GM04504 (cell line): Measurements from ENCODE around the gene ANO1.

ENCODE experiments used
- DNase-seq: peaks from one replicate; pipeline ENCODE4 v3.0.0-alpha.2; 2012; ENCODE audit warnings: low read depth

ANO1 gene

GRCh38 chr11:70138403-70138802, 60.3 kb downstream of the ANO1 start:
- no peak for DNase-seq

- DNase-seq: no peak
These were observed 61.8 kb downstream of the ANO1 start for GRCh38 chr11:70139785-70140410.

GRCh38 chr11:70140711-70141485, 62.8 kb downstream of the ANO1 start:
- DNase-seq: no peak

GRCh38 chr11:70141486-70142220, 63.5 kb downstream of the ANO1 start:
- no peak for DNase-seq

GRCh38 chr11:70142221-70142875, 64.2 kb downstream of the ANO1 start:
- no peak for DNase-seq

GRCh38 chr11:70144262-70144661, 66.1 kb downstream of the ANO1 start:
- no peak for DNase-seq

GRCh38 chr11:70145071-70145470, 67.0 kb downstream of the ANO1 start:
- DNase-seq: no peak

GRCh38 chr11:70145841-70146240, 67.7 kb downstream of the ANO1 start:
- DNase-seq: no peak

GRCh38 chr11:70146299-70146698, 68.2 kb downstream of the ANO1 start:
- no peak for DNase-seq

- no peak for DNase-seq
These were observed 68.9 kb downstream of the ANO1 start for GRCh38 chr11:70146895-70147520.

GRCh38 chr11:70147668-70148067, 69.6 kb downstream of the ANO1 start:
- no peak for DNase-seq

GRCh38 chr11:70151671-70152070, 73.6 kb downstream of the ANO1 start:
- no peak for DNase-seq

- no peak for DNase-seq
These were observed 75.1 kb downstream of the ANO1 start for GRCh38 chr11:70153133-70153727.

GRCh38 chr11:70155386-70155785, 77.3 kb downstream of the ANO1 start:
- DNase-seq: no peak

GRCh38 chr11:70156291-70157037, 78.3 kb downstream of the ANO1 start:
- no peak for DNase-seq

GRCh38 chr11:70158201-70158600, 80.1 kb downstream of the ANO1 start:
- DNase-seq: no peak

GRCh38 chr11:70158757-70159389, 80.8 kb downstream of the ANO1 start:
- DNase-seq: no peak

GRCh38 chr11:70159627-70160570, 81.8 kb downstream of the ANO1 start:
- DNase-seq: no peak

- DNase-seq: no peak
These were observed 83.0 kb downstream of the ANO1 start for GRCh38 chr11:70161043-70161625.
